ENCODE data around the gene GDF11. TPM values are rescaled to one million over a fixed set of nuclear protein-coding genes. Genes with fewer than 3 reads are reported as not detected.

The GDF11 gene
- total RNA-seq, 1 experiment from 2014 or later, result 6.7 TPM

- H3K36me3 Mint-ChIP-seq (ENCODE audit: insufficient read depth, unreplicated experiment), result peaks cover 1% of the 10 kb centered on the region
- no peak for DNase-seq
- peaks cover 12% of the 10 kb centered on the region for H3K4me1 Mint-ChIP-seq (ENCODE audit: low read depth, unreplicated experiment)
- no peaks in the 10 kb centered on the region for H3K9me3 Mint-ChIP-seq (ENCODE audit: low read depth, unreplicated experiment)
- TF ChIP-seq CTCF (IDR thresholded peaks at IDR 0.05; ENCODE audit: unreplicated experiment), result no peak
- no TSS peak for BruUV-seq (replicated peaks)
- H3K27me3 Mint-ChIP-seq (ENCODE audit: unreplicated experiment), result peaks cover 57% of the 10 kb centered on the region
- CTCF ChIA-PET, result no interaction called here
- H3K4me3 Mint-ChIP-seq (ENCODE audit: low read depth, unreplicated experiment), result no peak overlapping the region
- no peak overlapping the region for H3K27ac Mint-ChIP-seq (ENCODE audit: unreplicated experiment)
- intact Hi-C loops (cut with micrococcal nuclease; ENCODE audit: unreplicated experiment), result no loop called here
Measured at GRCh38 chr12:55702861-55703260, 40.1 kb upstream of the GDF11 start.

GRCh38 chr12:55703288-55703687 lies 39.6 kb upstream of the GDF11 start:
- Mint-ChIP-seq H3K4me1 (ENCODE audit: low read depth, unreplicated experiment) (peaks cover 16% of the 10 kb centered on the region), H3K9me3 (ENCODE audit: low read depth, unreplicated experiment) (no peaks in the 10 kb centered on the region), H3K27ac (ENCODE audit: unreplicated experiment) (no peak overlapping the region), H3K36me3 (ENCODE audit: insufficient read depth, unreplicated experiment) (peaks cover 5% of the 10 kb centered on the region), H3K27me3 (ENCODE audit: unreplicated experiment) (peaks cover 58% of the 10 kb centered on the region), H3K4me3 (ENCODE audit: low read depth, unreplicated experiment) (no peak overlapping the region)
- intact Hi-C loops (cut with micrococcal nuclease; ENCODE audit: unreplicated experiment), result no loop called here
- CTCF ChIA-PET, result no interaction called here
- no peak for DNase-seq
- TF ChIP-seq CTCF (IDR thresholded peaks at IDR 0.05; ENCODE audit: unreplicated experiment), result no peak
- no TSS peak for BruUV-seq (replicated peaks)

GRCh38 chr12:55703901-55704761 lies 38.8 kb upstream of the GDF11 start:
- peaks cover 6% of the 10 kb centered on the region for H3K36me3 Mint-ChIP-seq (ENCODE audit: insufficient read depth, unreplicated experiment)
- no peak overlapping the region for H3K27ac Mint-ChIP-seq (ENCODE audit: unreplicated experiment)
- no peak overlapping the region for H3K4me3 Mint-ChIP-seq (ENCODE audit: low read depth, unreplicated experiment)
- intact Hi-C loops (cut with micrococcal nuclease; ENCODE audit: unreplicated experiment), result no loop called here
- H3K9me3 Mint-ChIP-seq (ENCODE audit: low read depth, unreplicated experiment), result no peaks in the 10 kb centered on the region
- H3K27me3 Mint-ChIP-seq (ENCODE audit: unreplicated experiment), result peaks cover 64% of the 10 kb centered on the region
- no peak for DNase-seq
- H3K4me1 Mint-ChIP-seq (ENCODE audit: low read depth, unreplicated experiment), result peaks cover 25% of the 10 kb centered on the region
- CTCF ChIA-PET, result no interaction called here
- no TSS peak for BruUV-seq (replicated peaks)
- TF ChIP-seq CTCF (IDR thresholded peaks at IDR 0.05; ENCODE audit: unreplicated experiment), result no peak

GRCh38 chr12:55704824-55705718 lies 37.9 kb upstream of the GDF11 start:
- H3K27me3 Mint-ChIP-seq (ENCODE audit: unreplicated experiment), result peaks cover 64% of the 10 kb centered on the region
- CTCF ChIA-PET, result interaction anchor here (0.9 to 2.6 kb wide), 4 partner anchors 9 to 24 kb away, joined by 3 to 14 read pairs (median 4); partner anchors contain the start of gene RDH5
- H3K36me3 Mint-ChIP-seq (ENCODE audit: insufficient read depth, unreplicated experiment), result peaks cover 6% of the 10 kb centered on the region
- no peaks in the 10 kb centered on the region for H3K9me3 Mint-ChIP-seq (ENCODE audit: low read depth, unreplicated experiment)
- no peak overlapping the region for H3K27ac Mint-ChIP-seq (ENCODE audit: unreplicated experiment)
- no peak for TF ChIP-seq CTCF (IDR thresholded peaks at IDR 0.05; ENCODE audit: unreplicated experiment)
- no peak overlapping the region for H3K4me3 Mint-ChIP-seq (ENCODE audit: low read depth, unreplicated experiment)
- no peak for DNase-seq
- intact Hi-C loops (cut with micrococcal nuclease; ENCODE audit: unreplicated experiment), result no loop called here
- peaks cover 28% of the 10 kb centered on the region for H3K4me1 Mint-ChIP-seq (ENCODE audit: low read depth, unreplicated experiment)
- no TSS peak for BruUV-seq (replicated peaks)
